Cardiac muscle cell (in vitro differentiated cells and primary cell): ENCODE results near the gene GNPAT. TPM values are rescaled to one million over a fixed set of nuclear protein-coding genes. Genes with fewer than 3 reads are reported as not detected.
A peak's percentile ranks its signal among the peaks of the same experiment; 100 is the strongest.

Experiments used
- DNase-seq, 2 donors: peaks; one replicate each; pipeline versions ENCODE4 v3.0.0 to v3.0.0-alpha.2; 2010 to 2017; ENCODE audit warnings: low read depth in 1 of 2, low spot score in 1 of 2
- H3K27ac ChIP-seq: fragments of 200-600 bp; sonication (generic); 2 replicates; pipeline ENCODE4 v1.5.1; 2016
- H3K27me3 ChIP-seq: fragments of 200-600 bp; sonication (generic); 2 replicates; pipeline ENCODE4 v1.6.0; 2016; ENCODE audit warnings: control low read depth
- H3K36me3 ChIP-seq: fragments of 200-600 bp; sonication (generic); 2 replicates; pipeline ENCODE4 v1.5.1; 2016; ENCODE audit warnings: control low read depth
- H3K4me1 ChIP-seq: fragments of 200-600 bp; sonication (generic); 2 replicates; pipeline ENCODE4 v1.8.1; 2017; ENCODE audit warnings: low read depth, mild to moderate bottlenecking, mixed run types
- H3K4me3 ChIP-seq: fragments of 200-600 bp; sonication (generic); 2 replicates; pipeline ENCODE4 v1.5.1; 2016; ENCODE audit warnings: mild to moderate bottlenecking
- H3K9me3 ChIP-seq: fragments of 200-600 bp; sonication (generic); 2 replicates; pipeline ENCODE4 v1.5.1; 2017; ENCODE audit warnings: low read depth, mild to moderate bottlenecking, control low read depth
- polyA plus RNA-seq: library from polyadenylated mRNA; unstranded; fragments of >200 nt; fragmentation: Nextera tagmentation; extraction: Ambion mirVana; gene quantifications from 2 replicates; pipeline ENCODE4 v1.2.1, GENCODE V29; 2016
- total RNA-seq: library from RNA; depleted of rRNA; stranded (reverse); fragments of >200 nt; gene quantifications from 2 replicates; pipeline ENCODE4 v1.2.3, GENCODE V29; 2016
- TF ChIP-seq, protein P1 (sequence below): IDR thresholded peaks from 2 replicates; pipeline ENCODE4 v1.5.1; 2012; ENCODE audit warnings: low read depth, mild to moderate bottlenecking, low read length

The GNPAT gene
- total and polyA plus RNA-seq, 2 experiments from 2014 or later: 36.5 to 61.6 TPM

DNA sequence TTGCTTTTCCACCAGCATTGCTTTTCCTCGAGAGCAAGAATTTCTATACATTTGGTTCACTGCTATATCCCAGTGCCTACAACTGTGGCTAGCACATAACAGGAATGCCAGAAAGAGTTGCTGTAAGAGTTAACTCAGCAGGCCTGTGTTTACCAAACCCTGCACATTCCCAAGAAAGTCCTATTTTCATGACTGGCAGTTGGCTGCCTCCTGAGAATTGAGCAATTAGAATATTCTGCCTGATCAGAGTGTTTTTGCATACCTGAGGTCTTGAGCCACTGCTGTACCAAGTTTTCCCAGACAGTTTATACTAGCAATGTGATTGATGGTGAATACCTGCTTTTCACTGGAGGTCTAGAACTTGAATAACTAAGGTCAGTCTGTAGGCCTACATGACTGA, 2.7 kb upstream of the GNPAT start:
- no peak for DNase-seq
- Histone ChIP-seq H3K9me3 (no peaks in the 10 kb centered on the region), H3K36me3 (peaks cover 13% of the 10 kb centered on the region), H3K4me1 (peaks cover 8% of the 10 kb centered on the region), H3K4me3 (no peak overlapping the region), H3K27ac (no peak overlapping the region), H3K27me3 (no peaks in the 10 kb centered on the region)
- TF ChIP-seq, protein P1, sequence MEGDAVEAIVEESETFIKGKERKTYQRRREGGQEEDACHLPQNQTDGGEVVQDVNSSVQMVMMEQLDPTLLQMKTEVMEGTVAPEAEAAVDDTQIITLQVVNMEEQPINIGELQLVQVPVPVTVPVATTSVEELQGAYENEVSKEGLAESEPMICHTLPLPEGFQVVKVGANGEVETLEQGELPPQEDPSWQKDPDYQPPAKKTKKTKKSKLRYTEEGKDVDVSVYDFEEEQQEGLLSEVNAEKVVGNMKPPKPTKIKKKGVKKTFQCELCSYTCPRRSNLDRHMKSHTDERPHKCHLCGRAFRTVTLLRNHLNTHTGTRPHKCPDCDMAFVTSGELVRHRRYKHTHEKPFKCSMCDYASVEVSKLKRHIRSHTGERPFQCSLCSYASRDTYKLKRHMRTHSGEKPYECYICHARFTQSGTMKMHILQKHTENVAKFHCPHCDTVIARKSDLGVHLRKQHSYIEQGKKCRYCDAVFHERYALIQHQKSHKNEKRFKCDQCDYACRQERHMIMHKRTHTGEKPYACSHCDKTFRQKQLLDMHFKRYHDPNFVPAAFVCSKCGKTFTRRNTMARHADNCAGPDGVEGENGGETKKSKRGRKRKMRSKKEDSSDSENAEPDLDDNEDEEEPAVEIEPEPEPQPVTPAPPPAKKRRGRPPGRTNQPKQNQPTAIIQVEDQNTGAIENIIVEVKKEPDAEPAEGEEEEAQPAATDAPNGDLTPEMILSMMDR: no peak

DNA sequence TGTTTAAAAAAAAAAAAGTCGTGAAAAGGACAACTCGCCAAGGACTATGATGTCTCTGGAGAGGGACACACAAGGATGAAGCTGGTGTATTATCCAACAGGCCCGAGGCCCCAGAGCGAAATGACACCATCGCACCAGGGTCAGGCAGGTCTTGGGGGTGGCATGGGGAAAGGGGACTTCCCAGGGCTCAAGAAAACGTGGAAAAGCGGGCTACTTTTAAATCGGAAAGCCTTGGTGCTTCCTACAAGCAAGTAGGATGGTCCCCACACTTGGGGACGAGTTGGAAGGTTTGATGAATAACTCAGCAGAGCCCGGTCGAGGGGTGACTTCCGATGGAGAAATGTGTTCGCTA, 505 bp upstream of the GNPAT start:
- TF ChIP-seq, protein P1: no peak
- peaks cover 13% of the 10 kb centered on the region for H3K36me3 ChIP-seq
- peak overlapping the region; percentile 56 for H3K4me3 ChIP-seq
- no peak overlapping the region for H3K27ac ChIP-seq
- DNase-seq: no peak
- H3K9me3 ChIP-seq: no peaks in the 10 kb centered on the region
- H3K4me1 ChIP-seq: peaks cover 8% of the 10 kb centered on the region
- no peaks in the 10 kb centered on the region for H3K27me3 ChIP-seq

DNA sequence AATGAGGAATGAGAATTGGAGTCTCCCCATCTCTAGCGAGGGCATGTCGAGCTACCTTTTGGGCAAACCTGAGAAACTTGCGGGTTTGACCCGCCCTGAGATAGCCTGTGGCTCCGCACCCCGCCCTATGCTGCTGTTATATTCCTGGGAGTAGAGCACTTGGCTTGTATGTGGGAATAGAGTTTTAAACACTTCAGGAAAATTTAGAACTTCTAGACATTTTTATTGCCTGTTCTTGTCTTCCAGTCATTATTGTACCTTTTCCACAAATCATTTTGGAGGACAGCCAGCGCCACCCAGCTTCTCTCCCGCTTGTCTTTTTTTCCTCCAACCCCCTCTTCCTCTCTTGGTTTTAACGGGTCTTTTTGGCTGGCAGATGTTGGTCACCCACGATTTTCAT, 738 bp downstream of the GNPAT start:
- Histone ChIP-seq H3K27me3 (no peaks in the 10 kb centered on the region), H3K36me3 (peaks cover 13% of the 10 kb centered on the region), H3K4me3 (peak overlapping the region; percentile 56), H3K4me1 (peaks cover 8% of the 10 kb centered on the region), H3K9me3 (no peaks in the 10 kb centered on the region), H3K27ac (peak overlapping the region; percentile 70)
- peak; percentile 2 to 14 for DNase-seq
- TF ChIP-seq, protein P1: no peak

DNA sequence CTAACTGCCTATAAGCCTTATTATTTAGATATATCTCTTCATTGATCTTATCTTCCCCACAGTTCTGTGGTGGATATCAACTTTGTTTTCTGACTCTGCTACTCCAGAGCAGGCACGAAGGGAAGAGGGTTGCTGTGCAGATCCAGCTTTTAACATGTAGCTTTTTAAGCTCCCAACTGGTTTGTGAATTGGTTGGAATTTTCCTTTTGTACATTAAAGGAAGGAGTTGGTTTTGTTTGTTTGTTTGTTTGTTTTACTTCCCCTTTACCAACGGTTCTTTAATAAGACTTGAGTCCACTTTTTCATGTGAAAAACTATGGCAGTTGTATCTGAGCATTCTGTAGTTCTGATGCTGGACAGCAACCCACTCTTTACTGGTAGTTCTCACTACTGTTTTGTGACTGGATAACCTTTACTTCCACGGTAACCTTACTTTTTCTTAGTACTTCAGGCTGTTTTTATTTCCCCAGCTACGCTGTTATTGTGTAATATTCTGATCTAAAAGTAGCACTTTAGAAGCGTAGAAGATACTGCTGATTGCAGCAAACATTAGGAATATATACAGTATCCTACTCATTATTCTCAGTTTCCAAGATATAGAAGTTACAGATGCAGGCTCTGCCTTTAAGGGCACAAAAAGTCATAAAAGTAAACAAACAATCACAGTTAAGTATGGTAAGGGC, 1.6 kb downstream of the GNPAT start:
- Histone ChIP-seq H3K4me3 (no peak overlapping the region), H3K27me3 (no peaks in the 10 kb centered on the region), H3K9me3 (no peaks in the 10 kb centered on the region), H3K4me1 (peaks cover 8% of the 10 kb centered on the region), H3K27ac (no peak overlapping the region), H3K36me3 (peaks cover 12% of the 10 kb centered on the region)
- TF ChIP-seq, protein P1: no peak
- DNase-seq: peak in 1 of 2 donors; percentile 42

DNA sequence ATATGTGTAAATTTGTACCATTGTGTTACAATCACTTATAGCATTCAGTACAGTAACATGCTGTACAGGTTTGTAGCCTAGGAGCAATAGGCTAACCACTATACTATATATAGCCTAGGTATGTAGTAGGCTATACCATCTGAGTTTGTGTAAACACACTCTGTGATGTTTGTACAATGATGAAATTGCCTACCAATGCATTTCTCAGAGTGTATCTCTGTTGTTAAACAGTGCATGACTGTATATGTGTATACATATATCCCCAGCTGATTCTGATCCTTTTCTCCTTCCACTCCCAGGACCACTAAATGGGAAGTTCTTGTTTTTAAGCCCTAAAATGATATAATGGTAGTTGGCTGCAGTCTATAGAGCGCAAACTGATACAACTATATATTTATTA, 7.8 kb downstream of the GNPAT start:
- Histone ChIP-seq H3K9me3 (no peaks in the 10 kb centered on the region), H3K27me3 (no peaks in the 10 kb centered on the region), H3K4me3 (no peak overlapping the region), H3K27ac (no peak overlapping the region), H3K4me1 (no peaks in the 10 kb centered on the region), H3K36me3 (peaks cover 6% of the 10 kb centered on the region)
- no peak for DNase-seq
- TF ChIP-seq, protein P1: no peak

DNA sequence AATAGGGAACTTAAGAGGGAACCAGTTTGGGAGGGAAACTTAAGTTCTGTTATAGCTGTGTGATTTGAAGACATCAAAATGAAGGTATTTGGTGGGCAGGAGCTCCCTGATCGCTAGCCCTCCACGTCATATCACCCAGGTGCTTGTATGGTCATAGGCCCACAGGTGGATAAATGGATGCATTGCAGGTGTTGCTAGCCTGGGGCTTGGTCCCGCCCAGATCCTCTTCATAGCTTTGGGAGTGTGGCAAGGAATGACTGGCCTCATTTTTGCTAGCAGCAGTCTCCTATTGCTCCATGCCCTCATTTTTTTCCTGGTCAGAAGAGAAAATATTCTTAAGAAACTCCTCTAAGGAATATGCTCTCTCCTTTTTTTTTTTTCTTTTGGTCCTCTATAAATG, 11.3 kb downstream of the GNPAT start:
- Histone ChIP-seq H3K27me3 (no peaks in the 10 kb centered on the region), H3K27ac (no peak overlapping the region), H3K4me1 (no peaks in the 10 kb centered on the region), H3K9me3 (no peaks in the 10 kb centered on the region), H3K36me3 (peaks cover 6% of the 10 kb centered on the region), H3K4me3 (no peak overlapping the region)
- DNase-seq: no peak
- TF ChIP-seq, protein P1: no peak
